ENCODE measurements around the gene STRN4. TPM values are rescaled to one million over a fixed set of nuclear protein-coding genes. Genes with fewer than 3 reads are reported as not detected.

STRN4 gene
- total RNA-seq, 4 donors from 2014 or later = 60.1 to 86.4 (median 69.7) TPM

DNA sequence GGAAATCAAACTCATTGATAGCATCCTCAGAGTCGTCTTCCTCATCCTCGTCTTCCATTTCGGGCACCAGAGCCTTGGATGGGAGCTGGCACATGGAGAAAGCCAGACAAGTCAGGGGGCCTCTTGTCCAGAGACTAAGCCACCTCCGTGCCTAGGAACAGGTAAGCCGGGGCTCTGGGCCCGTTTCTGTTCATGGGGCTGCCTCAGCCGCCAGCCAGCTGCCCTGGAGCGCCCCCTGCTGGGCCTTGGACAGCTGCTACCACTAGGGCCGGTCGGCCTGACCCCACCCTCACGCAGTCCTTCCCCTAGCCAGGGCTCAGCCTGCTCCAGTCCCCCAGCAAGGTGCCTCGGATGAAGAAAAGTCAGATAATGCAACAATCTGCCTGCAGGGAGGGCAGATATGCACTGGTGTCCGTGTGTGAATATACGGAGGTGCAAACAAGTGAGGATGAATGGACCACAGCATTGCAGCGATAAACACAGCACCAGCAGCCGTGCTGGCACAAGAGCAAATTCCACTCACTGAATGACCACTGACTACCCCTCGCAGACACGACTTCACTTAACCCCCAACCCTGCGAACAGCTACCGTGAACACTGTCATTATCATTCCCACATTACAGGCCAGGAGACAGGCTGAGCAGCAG lies 17.4 kb downstream of the STRN4 start:
- Histone ChIP-seq H3K27me3 (no peaks in the 10 kb centered on the region), H3K9me3 (no peaks in the 10 kb centered on the region), H3K4me1 (peaks cover 26 to 76% (median 32%) of the 10 kb centered on the region in 3 donors), H3K36me3 (peaks cover 65 to 100% (median 76%) of the 10 kb centered on the region in 3 donors), H3K27ac (peak overlapping the region in 3 of 4 donors; percentile 11 to 77 (median 38)), H3K4me3 (no peak overlapping the region)
- WGBS, 2 donors = 47 to 50% methylated on average over 5 to 11 of the region's 20 CpGs
- intact Hi-C loops (cut with DNase I) = no loop called here
- peak; percentile 87 to 96 (median 91) for TF ChIP-seq CTCF (IDR thresholded peaks at IDR 0.05)
- TF ChIP-seq POLR2A (IDR thresholded peaks at IDR 0.05) = no peak
- no peak for DNase-seq

GRCh38 chr19:46728208-46728607 lies 18.0 kb downstream of the STRN4 start:
- Histone ChIP-seq H3K36me3 (peaks cover 67 to 100% (median 78%) of the 10 kb centered on the region in 3 donors), H3K9me3 (no peaks in the 10 kb centered on the region), H3K4me1 (peaks cover 26 to 74% (median 32%) of the 10 kb centered on the region in 3 donors), H3K27ac (peak overlapping the region in 3 of 4 donors; percentile 11 to 77 (median 38)), H3K27me3 (no peaks in the 10 kb centered on the region), H3K4me3 (no peak overlapping the region)
- intact Hi-C loops (cut with DNase I) = no loop called here
- WGBS, 2 donors = 80% methylated on average over 1 of the region's 14 CpGs; no CpG with 5 or more reads in 1 of the 2 donors
- DNase-seq = no peak
- TF ChIP-seq CTCF (IDR thresholded peaks at IDR 0.05) = no peak
- TF ChIP-seq POLR2A (IDR thresholded peaks at IDR 0.05) = no peak

DNA sequence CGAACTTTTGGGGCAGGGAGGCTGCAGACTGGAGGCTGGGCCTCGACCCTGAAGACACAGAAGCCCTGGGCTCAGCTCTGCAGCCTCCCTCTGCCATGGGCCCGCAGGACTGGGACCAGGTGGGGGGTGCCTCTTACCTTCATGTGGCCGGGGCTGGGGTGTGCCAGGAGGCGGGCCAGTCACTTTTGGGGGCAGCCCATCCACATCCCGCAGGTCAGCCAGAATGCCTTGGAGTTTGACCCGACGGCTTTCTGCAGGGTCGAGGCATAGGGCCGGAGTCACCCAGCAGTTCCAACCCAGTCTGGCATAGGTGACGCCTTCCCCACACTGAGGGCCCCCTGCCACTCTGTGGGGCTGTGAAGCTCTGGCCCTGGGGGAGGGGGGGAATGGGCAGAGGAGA lies 18.5 kb downstream of the STRN4 start:
- intact Hi-C loops (cut with DNase I) = no loop called here
- Histone ChIP-seq H3K27ac (peak overlapping the region in 3 of 4 donors; percentile 11 to 77 (median 38)), H3K4me3 (no peak overlapping the region), H3K27me3 (no peaks in the 10 kb centered on the region), H3K36me3 (peaks cover 67 to 100% (median 78%) of the 10 kb centered on the region in 3 donors), H3K9me3 (no peaks in the 10 kb centered on the region), H3K4me1 (peaks cover 22 to 74% (median 27%) of the 10 kb centered on the region in 3 donors)
- no peak for DNase-seq
- 83 to 90% methylated on average over 6 to 9 of the region's 11 CpGs for WGBS, 2 donors
- no peak for TF ChIP-seq CTCF (IDR thresholded peaks at IDR 0.05)
- TF ChIP-seq POLR2A (IDR thresholded peaks at IDR 0.05) = no peak

- Histone ChIP-seq H3K27ac (peak overlapping the region in 1 of 4 donors; percentile 38), H3K9me3 (no peaks in the 10 kb centered on the region), H3K4me1 (peaks cover 15 to 73% (median 20%) of the 10 kb centered on the region in 3 donors), H3K27me3 (no peaks in the 10 kb centered on the region), H3K36me3 (peaks cover 72 to 100% (median 79%) of the 10 kb centered on the region in 3 donors), H3K4me3 (no peak overlapping the region)
- TF ChIP-seq CTCF (IDR thresholded peaks at IDR 0.05) (no peak), POLR2A (IDR thresholded peaks at IDR 0.05) (no peak)
- intact Hi-C loops (cut with DNase I) = no loop called here
- WGBS, 2 donors = 56 to 70% methylated on average over 6 to 10 of the region's 14 CpGs
- no peak for DNase-seq
Measured at GRCh38 chr19:46726971-46727501, 19.2 kb downstream of the STRN4 start.

DNA sequence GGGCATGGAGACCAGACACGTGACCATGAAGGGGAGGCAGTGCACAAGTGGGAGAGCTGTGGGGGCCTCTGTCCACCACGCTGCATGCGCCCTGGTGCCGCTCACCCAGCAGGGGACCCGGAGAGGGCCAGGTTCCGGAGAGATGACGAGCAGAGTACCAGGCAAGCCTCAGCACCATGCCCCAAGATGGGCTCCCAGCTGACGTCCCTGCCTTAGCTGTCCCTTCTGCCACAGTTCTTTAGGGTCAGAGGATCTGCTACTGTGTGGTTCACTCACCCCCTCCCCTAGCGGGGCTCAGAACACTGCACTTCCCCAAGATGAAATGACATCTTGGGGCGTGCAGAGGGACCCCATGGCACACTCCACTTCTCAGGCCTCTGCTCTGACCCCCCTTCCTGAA lies 19.7 kb downstream of the STRN4 start:
- TF ChIP-seq POLR2A (IDR thresholded peaks at IDR 0.05) = no peak
- TF ChIP-seq CTCF (IDR thresholded peaks at IDR 0.05) = no peak
- Histone ChIP-seq H3K9me3 (no peaks in the 10 kb centered on the region), H3K27ac (peak overlapping the region in 1 of 4 donors; percentile 38), H3K4me3 (no peak overlapping the region), H3K27me3 (no peaks in the 10 kb centered on the region), H3K4me1 (peaks cover 10 to 70% (median 15%) of the 10 kb centered on the region in 3 donors), H3K36me3 (peaks cover 77 to 100% (median 84%) of the 10 kb centered on the region in 3 donors)
- 86 to 89% methylated on average over 10 of the region's 10 CpGs for WGBS, 2 donors
- intact Hi-C loops (cut with DNase I) = no loop called here
- no peak for DNase-seq

Data from esophagus squamous epithelium (tissue), 5 donors.